HG03571 (cell line): ENCODE measurements around the gene CEP112.
"Not testable (repeated sequence)": the region's sequence is repeated elsewhere in the genome, so short reads cannot be mapped to it uniquely, and the experiment has no call there.

ENCODE experiments used
- ATAC-seq: cut with Tn5 transposase; IDR thresholded peaks from one replicate; pipeline ENCODE4 v1.9.1; 2021; ENCODE audit not compliant: unreplicated experiment

The CEP112 gene

DNA sequence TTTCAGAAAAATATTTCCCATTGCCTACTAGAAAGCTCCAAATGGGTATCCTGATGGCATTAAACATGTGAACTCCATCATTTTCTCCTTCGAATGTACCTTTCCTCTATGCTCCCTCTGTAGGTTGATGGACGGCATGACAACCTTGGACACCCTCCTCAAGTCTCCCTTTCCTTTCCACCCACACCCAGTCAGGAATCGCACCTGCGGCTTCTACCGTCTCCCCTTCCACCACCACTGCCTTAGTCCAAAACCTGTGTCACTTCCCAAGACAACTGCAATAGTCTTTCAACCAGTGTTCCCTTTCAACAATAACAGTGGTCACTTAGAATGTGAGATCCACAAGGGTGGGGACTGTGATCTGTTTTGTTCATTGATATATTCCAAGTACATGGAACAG, 397.4 kb downstream of the CEP112 start:
- no peak for ATAC-seq

DNA sequence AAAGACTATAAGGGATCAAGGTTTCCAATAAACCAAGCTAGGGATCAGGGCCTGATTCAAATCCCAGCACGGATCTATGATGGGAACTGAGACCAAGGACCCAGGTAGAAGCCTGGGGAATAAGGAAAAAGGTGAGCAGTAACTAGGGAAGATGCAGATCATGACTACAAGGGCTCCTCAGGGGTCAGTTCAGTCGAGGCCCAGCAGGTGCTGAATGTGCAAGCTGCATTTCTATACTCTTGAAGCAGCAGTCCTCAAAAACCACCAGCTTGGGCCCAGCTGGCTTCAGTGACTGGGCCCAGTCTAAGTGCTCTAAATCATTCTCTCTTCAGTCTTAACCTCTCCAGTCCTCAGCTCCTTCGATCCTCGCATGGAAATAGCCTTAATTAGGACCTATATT, 401.7 kb downstream of the CEP112 start:
- no peak for ATAC-seq

DNA sequence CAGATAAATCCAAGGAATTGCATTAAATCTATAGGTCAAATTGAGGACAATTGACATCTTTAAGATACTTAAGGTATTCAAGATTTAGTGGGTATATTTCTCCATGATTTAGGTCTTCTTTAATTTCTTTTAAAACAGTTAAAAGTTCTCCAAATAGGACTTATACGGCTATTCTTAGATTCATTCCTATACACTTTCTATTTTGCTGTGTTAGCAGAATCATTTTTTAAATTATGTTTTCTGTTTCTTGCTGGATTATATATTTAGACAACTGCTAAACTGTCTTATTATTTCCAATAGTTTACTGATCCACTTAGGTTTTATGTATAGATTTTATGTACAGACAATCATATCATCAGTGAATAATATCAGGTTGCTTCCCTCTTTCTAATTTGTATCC, 404.4 kb downstream of the CEP112 start:
- ATAC-seq, result no peak

- ATAC-seq, result no peak
Observed at GRCh38 chr17:65786479-65786878, 405.5 kb downstream of the CEP112 start.

DNA sequence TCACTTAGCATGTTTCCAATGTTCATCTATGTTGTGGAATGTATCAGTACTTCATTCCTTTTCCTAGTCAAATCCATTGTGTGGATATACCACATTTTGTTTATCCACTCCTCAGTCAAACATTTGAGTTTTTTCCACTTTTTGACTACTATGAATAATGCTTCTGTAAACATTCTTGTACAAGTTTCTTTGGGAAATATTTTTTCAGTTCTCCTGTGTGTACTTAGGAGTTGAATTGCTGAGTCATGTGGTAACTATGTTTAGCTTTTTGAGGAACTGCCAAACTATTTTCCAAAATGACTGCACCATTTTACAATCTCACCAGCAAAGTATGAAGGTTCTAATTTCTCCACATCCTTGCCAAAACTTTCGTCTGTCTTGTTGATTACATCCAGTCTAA, 406.8 kb downstream of the CEP112 start:
- no peak for ATAC-seq

DNA sequence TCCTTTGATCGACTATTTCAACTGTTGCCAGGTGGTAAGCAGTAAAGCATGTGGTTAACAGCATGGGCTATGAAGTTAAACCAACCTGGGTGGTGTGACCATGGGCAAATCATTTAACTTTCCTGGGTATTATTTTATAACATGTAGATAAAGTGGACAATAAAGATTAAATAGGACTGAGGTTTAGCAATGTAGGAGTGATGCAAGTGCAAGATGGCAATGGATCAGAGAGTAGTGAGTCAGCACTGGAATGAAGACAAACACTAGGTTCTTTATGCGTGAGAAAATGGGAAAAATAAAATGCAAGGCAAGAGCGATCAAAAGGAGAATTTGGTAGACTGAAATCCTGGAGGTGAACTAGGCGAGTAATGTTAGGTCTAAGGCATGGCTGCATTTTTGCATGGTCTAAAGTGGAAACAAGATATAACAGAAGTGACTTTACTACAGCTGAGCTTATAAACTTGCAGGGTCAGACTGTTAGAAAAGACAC, 408.0 kb downstream of the CEP112 start:
- no peak for ATAC-seq

DNA sequence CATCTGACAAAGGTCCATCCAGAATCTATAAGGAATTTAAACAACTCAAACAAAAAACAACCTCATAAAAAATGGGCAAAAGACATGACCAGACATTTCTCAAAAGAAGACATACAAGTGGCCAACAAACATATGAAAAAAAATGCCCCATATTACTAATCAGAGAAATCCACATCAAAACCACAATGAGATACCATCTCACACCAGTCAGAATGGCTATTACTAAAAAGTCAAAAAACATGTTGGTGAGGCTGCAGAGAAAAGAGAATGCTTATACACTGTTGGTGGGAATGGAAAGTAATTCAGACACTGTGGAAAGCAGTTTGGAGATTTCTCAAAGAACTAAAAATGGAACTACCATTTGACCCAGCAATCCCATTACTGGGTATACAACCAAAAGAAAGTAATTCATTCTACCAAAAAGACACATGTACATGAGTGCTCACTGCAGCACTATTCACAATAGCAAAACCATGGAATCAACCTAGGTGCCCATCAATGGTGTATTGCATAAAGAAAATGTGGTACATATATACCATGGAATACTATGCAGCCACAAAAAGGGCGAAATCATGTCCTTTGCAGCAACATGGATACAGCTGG, 409.7 kb downstream of the CEP112 start:
- not testable (repeated sequence) for ATAC-seq

GRCh38 chr17:65780111-65780510, 411.8 kb downstream of the CEP112 start:
- no peak for ATAC-seq

GRCh38 chr17:65776890-65777289, 415.0 kb downstream of the CEP112 start:
- no peak for ATAC-seq

DNA sequence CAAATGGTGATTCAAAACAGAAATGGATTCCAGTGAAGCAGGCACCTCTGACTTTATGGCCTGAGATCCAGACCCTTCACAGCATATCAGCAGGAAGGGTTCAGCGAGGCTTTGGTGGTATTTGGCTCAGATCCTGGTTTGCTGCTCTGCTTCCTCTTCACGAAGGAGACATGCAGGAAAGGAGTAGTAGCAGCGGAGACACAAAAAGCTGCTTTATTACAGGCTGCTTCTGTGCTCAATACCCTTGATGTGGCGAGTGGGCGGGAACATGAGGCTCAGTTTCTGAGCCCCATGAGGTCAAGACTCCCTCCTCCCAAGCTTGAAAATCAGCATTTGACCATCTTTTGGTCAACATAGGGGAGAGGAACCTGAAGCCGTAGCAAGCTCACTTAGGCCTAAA, 417.1 kb downstream of the CEP112 start:
- ATAC-seq, result no peak

DNA sequence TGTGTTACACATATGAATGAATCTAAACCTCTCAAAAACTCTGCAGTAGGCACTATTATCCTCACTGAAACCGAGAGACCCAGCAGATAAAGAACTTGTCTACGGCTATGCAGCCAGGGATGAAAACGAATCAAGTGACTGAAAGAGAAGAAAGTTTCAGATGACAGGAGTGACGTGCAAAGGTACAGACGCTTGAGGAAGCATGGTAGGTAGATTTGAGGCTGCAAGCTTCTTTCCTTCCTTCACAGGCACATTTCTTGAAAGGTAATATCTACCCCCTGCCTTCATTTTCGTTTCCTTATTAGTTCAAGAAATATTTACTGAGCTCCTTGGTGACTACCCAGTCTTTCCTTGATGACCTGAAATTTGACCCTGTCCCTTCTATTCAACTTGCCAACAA, 418.9 kb downstream of the CEP112 start:
- no peak for ATAC-seq

GRCh38 chr17:65771704-65772103, 420.2 kb downstream of the CEP112 start:
- no peak for ATAC-seq

- no peak for ATAC-seq
Observed at GRCh38 chr17:65763786-65764185, 428.1 kb downstream of the CEP112 start.

DNA sequence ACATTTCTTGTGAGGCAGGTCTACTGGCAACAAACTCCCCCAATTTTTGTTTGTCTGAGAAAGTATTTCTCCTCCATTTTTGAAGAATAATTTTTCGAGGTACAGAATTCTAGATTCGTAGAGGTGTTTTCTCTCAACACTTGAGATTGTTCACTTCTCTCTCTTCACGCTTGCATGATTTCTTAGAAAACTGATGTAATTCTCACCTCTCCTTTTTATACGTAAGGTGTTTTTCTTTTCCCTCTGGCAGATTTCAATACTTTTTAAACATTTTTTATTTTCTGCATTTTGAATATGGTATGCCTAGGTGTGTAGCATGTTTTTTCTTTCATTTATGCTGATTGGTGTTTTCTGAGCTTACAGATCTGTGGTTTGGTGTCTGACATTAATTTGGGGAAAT, 429.0 kb downstream of the CEP112 start:
- ATAC-seq, result no peak

GRCh38 chr17:65759532-65759931, 432.4 kb downstream of the CEP112 start:
- no peak for ATAC-seq

DNA sequence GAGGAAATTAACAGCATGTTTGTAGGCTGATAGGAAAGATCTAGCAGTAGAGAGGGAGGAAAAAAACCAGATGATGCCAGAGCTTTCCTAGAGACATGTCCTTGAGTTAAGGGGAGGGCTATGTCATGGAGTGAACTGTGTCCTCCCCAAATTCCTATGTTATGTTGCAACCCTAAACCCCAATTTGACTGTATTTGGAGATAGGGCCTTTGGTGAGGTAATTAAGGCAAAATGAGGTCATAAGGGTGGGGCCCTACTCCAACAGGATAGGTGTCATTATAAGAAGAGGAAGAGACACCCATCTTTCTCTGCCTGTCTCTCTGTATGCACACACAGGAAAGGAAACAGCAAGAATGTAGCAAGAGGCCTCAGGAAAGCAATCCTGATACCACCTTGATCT, 435.2 kb downstream of the CEP112 start:
- no peak for ATAC-seq

GRCh38 chr17:65755799-65756198, 436.1 kb downstream of the CEP112 start:
- ATAC-seq, result no peak

DNA sequence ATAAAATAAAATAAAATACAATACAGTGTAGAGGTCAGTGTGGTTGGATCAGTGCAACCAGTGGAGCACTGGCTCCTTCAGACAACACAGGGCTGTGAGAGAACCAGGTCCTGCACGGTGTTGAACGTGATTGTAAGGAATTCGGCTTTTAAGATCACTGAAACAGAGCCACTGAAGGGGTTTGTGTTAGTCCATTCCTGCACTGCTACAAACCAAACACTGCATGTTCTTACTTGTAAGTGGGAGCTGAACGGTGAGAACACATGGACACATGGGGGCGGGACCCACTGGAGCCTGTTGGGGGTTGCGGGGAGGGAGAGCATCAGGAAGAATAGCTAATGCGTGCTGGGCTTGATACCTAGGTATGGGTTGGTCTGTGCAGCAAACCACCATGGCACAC, 437.3 kb downstream of the CEP112 start:
- no peak for ATAC-seq

DNA sequence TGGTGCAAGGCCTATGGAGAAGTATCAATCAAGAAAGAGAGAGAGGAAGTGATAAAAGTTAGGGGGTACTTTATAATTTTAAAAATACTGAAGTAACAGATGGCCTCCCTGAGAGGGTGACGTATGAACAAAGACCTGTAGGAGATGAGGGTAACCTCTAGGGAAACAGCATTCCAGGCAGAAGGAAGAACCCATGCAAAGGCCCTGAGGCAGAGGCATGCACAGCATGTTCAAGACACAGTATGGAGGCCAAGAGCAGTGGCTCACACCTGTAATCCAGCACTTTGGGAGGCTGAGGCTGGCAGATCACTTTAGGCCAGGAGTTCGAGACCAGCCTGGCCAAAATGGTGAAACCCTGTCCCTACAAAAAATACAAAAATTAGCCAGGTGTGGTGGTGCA, 437.9 kb downstream of the CEP112 start:
- no peak for ATAC-seq

- no peak for ATAC-seq
Observed at GRCh38 chr17:65753348-65753747, 438.6 kb downstream of the CEP112 start.

GRCh38 chr17:65751263-65751662, 440.7 kb downstream of the CEP112 start:
- no peak for ATAC-seq

GRCh38 chr17:65750631-65751115, 441.3 kb downstream of the CEP112 start:
- ATAC-seq, result no peak

DNA sequence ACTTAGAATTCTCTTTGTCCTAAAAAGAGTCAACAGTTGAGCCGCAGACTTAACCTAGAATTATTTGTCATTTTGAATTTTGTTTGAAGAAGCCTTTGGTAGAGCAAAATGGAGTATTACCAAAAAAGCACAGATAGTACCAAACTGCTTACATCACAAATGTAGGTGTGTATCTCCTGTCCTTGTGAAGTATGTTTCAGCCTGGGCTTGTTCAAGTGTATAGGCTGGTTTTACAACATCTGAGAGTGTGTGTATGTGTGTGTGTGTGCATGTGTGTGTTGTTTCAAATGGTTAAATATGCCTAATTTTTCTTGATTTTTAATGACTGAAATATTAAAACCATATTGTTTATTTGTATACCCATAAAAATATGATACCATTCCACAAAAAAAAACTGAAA, 441.8 kb downstream of the CEP112 start:
- ATAC-seq, result no peak
